ENCODE results near the gene ABCG4. TPM values are rescaled to one million over a fixed set of nuclear protein-coding genes. Genes with fewer than 3 reads are reported as not detected.

The ABCG4 gene
- total and polyA plus RNA-seq, 9 donors, result 0.06 to 1.3 (median 0.32) TPM; not detected in 3

DNA sequence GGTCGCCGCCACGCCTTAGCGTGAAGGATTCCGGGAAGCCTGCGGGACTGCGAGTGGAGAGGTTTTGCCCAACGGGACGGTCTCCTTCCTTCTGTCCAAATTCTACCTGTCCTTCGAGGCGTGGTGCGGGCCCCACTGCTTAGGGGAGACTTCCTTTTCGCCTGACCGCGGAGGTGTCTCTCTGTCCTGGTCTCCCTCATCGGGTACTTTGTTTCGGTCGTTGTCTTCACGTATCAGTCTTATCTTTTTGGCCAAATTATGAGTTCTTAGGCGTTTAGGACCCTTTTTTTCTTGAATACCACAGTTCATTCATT is 27.1 kb upstream of the ABCG4 start:
- Histone ChIP-seq H3K27ac (peak overlapping the region in 1 of 2 donors; percentile 68), H3K9me3 (no peaks in the 10 kb centered on the region), H3K4me3 (peak overlapping the region; percentile 96), H3K27me3 (no peaks in the 10 kb centered on the region), H3K4me1 (ENCODE audit: insufficient read depth) (peaks cover 10% of the 10 kb centered on the region), H3K36me3 (no peaks in the 10 kb centered on the region)
- no peak for DNase-seq
- TF ChIP-seq EP300 (IDR thresholded peaks at IDR 0.05) (no peak), POLR2A (IDR thresholded peaks at IDR 0.05) (no peak)
- TF ChIP-seq, protein P1, sequence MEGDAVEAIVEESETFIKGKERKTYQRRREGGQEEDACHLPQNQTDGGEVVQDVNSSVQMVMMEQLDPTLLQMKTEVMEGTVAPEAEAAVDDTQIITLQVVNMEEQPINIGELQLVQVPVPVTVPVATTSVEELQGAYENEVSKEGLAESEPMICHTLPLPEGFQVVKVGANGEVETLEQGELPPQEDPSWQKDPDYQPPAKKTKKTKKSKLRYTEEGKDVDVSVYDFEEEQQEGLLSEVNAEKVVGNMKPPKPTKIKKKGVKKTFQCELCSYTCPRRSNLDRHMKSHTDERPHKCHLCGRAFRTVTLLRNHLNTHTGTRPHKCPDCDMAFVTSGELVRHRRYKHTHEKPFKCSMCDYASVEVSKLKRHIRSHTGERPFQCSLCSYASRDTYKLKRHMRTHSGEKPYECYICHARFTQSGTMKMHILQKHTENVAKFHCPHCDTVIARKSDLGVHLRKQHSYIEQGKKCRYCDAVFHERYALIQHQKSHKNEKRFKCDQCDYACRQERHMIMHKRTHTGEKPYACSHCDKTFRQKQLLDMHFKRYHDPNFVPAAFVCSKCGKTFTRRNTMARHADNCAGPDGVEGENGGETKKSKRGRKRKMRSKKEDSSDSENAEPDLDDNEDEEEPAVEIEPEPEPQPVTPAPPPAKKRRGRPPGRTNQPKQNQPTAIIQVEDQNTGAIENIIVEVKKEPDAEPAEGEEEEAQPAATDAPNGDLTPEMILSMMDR (IDR thresholded peaks at IDR 0.05), result no peak
- WGBS, 3 donors, result 1 to 2% (median 1%) methylated on average over 20 of the region's 20 CpGs
- intact Hi-C loops (cut with DNase I), result no loop called here

DNA sequence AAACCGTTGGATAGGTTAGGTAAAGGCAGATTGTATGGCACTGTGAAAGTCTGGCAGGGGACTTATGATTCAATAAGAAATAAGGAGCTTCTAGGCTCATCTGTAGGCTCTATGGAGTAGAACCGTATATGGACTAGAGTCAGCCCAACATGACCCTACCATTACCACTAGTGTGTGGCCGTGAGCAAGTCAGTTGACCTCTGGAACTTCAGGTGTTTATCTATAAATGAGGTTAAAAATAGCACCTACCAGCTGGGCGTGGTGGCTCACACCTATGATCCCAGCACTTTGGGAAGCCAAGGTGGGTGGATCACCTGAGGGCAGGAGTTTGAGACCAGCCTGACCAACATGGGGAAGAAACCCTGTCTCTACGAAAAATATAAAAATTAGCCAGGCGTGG is 23.0 kb upstream of the ABCG4 start:
- DNase-seq, result no peak
- TF ChIP-seq EP300 (IDR thresholded peaks at IDR 0.05) (no peak), POLR2A (IDR thresholded peaks at IDR 0.05) (no peak)
- TF ChIP-seq, protein P1 (IDR thresholded peaks at IDR 0.05), result no peak
- WGBS, 3 donors, result 88 to 90% (median 88%) methylated on average over 6 of the region's 6 CpGs
- H3K9me3 ChIP-seq, result no peaks in the 10 kb centered on the region
- peaks cover 8% of the 10 kb centered on the region for H3K4me1 ChIP-seq (ENCODE audit: insufficient read depth)
- no peak overlapping the region for H3K27ac ChIP-seq
- H3K36me3 ChIP-seq, result no peaks in the 10 kb centered on the region
- intact Hi-C loops (cut with DNase I), result no loop called here
- H3K4me3 ChIP-seq, result no peak overlapping the region
- no peaks in the 10 kb centered on the region for H3K27me3 ChIP-seq

- 30 to 47% (median 30%) methylated on average over 5 of the region's 5 CpGs for WGBS, 3 donors
- no peaks in the 10 kb centered on the region for H3K9me3 ChIP-seq
- peak in 1 of 5 donors; percentile 55 for DNase-seq
These were observed 22.1 kb upstream of the ABCG4 start for GRCh38 chr11:119126675-119127268.

DNA sequence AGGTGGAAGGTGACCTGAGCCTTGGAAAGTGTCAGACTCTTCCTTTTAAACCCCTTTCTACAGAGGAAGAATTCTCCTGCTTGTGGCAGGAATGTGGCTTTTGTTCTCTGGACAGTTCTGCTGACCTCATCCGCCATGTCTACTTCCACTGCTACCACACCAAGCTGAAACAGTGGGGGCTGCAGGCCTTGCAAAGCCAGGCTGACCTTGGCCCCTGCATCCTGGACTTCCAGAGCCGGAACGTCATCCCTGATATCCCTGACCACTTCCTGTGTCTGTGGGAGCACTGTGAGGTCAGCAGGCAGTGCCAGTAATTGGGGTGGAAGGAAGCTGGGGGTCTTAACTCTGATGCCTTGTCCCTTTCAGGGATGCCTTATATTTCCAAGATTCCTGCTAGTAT is 18.2 kb upstream of the ABCG4 start:
- no peaks in the 10 kb centered on the region for H3K36me3 ChIP-seq
- no peaks in the 10 kb centered on the region for H3K9me3 ChIP-seq
- intact Hi-C loops (cut with DNase I), result loop anchor here in 1 of 4 donors (10.0 kb wide), 1 partner anchor 54 kb away; the partner anchor contains the start of gene NHERF4
- H3K4me1 ChIP-seq (ENCODE audit: insufficient read depth), result no peaks in the 10 kb centered on the region
- 24 to 44% (median 33%) methylated on average over 3 of the region's 3 CpGs for WGBS, 3 donors
- no peaks in the 10 kb centered on the region for H3K27me3 ChIP-seq
- no peak overlapping the region for H3K27ac ChIP-seq
- H3K4me3 ChIP-seq, result no peak overlapping the region
- TF ChIP-seq, protein P1 (IDR thresholded peaks at IDR 0.05), result no peak
- peak in 3 of 5 donors; percentile 46 to 70 (median 49) for DNase-seq

More at GRCh38 chr11:119126675-119127268, 22.1 kb upstream of the ABCG4 start:
- intact Hi-C loops (cut with DNase I), result no loop called here
- TF ChIP-seq POLR2A (IDR thresholded peaks at IDR 0.05) (no peak), EP300 (IDR thresholded peaks at IDR 0.05) (no peak)
- TF ChIP-seq, protein P1 (IDR thresholded peaks at IDR 0.05), result no peak
- Histone ChIP-seq H3K4me3 (no peak overlapping the region), H3K4me1 (ENCODE audit: insufficient read depth) (peaks cover 8% of the 10 kb centered on the region), H3K36me3 (no peaks in the 10 kb centered on the region), H3K27me3 (no peaks in the 10 kb centered on the region), H3K27ac (no peak overlapping the region)
